Epithelial cell of proximal tubule (primary cell): Measurements from ENCODE around the gene SNX27. TPM values are rescaled to one million over a fixed set of nuclear protein-coding genes. Genes with fewer than 3 reads are reported as not detected.

Experiments
- DNase-seq: peaks from one replicate; pipeline ENCODE4 v3.0.0-alpha.2; 2011; ENCODE audit warnings: low read depth
- H3K4me3 ChIP-seq: 2 replicates; pipeline ENCODE4 v1.5.1; 2011; ENCODE audit warnings: low read depth, mild to moderate bottlenecking, low read length
- CTCF ChIP-seq: conservative IDR thresholded peaks from 2 replicates; pipeline ENCODE4 v1.5.1; 2012; ENCODE audit warnings: low read depth, mild to moderate bottlenecking, low read length
- total RNA-seq: library from RNA; depleted of rRNA; stranded (reverse); fragments of >200 nt; gene quantifications from 2 replicates; pipeline ENCODE4 v1.2.3, GENCODE V29; 2015

SNX27 gene
- total RNA-seq, 1 donor from 2014 or later: 13.2 TPM

GRCh38 chr1:151737479-151737878 is 125.6 kb downstream of the SNX27 start:
- TF ChIP-seq CTCF: no peak
- DNase-seq: no peak
- no peak overlapping the region for H3K4me3 ChIP-seq

GRCh38 chr1:151739590-151740355 is 127.9 kb downstream of the SNX27 start:
- no peak for DNase-seq
- no peak for TF ChIP-seq CTCF
- H3K4me3 ChIP-seq: no peak overlapping the region

DNA sequence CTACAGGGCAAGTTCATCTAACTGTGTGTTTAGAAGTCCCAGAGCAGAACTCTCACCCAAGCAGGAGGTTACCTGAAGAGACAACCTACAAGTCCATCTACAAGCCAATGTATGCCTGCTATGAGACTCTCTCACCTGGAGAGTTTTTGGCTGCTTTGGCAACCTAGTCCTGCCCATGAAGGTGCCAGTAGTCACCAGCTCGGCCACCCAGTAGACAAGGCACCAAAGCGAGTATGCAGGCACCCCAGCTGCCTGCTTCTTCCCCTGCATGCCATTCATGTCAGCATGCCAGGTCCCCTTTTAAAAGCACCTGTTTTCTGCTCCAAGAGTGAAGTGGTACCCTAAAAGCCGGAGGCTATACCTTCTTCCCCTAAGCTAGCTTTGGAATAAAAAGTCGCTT is 129.7 kb downstream of the SNX27 start:
- no peak for DNase-seq
- no peak for TF ChIP-seq CTCF
- H3K4me3 ChIP-seq: no peak overlapping the region

Other genes starting within 250 kb of the SNX27 start
- 2.7 and 5.9 TPM in 2 replicates for gene SELENBP1, start 239.3 kb upstream of the SNX27 start, total RNA-seq
- gene PSMB4, start 212.5 kb upstream of the SNX27 start, total RNA-seq: 348 and 446 TPM in 2 replicates
- gene POGZ, start 152.6 kb upstream of the SNX27 start, total RNA-seq: 18.2 and 29.3 TPM in 2 replicates
- 9.5 and 10.1 TPM in 2 replicates for gene CGN, start 100.7 kb upstream of the SNX27 start, total RNA-seq
- 33.5 and 39.2 TPM in 2 replicates for gene TUFT1, start 71.7 kb upstream of the SNX27 start, total RNA-seq
- not detected in 2 replicates for gene CELF3, start 104.8 kb downstream of the SNX27 start, total RNA-seq
- gene RIIAD1, start 109.5 kb downstream of the SNX27 start, total RNA-seq: not detected in 2 replicates
- 136 and 166 TPM in 2 replicates for gene MRPL9, start 151.4 kb downstream of the SNX27 start, total RNA-seq
- 7.4 and 9.5 TPM in 2 replicates for gene TDRKH, start 178.4 kb downstream of the SNX27 start, total RNA-seq
- gene LINGO4, start 193.4 kb downstream of the SNX27 start, total RNA-seq: not detected in 2 replicates
- gene RORC, start 219.8 kb downstream of the SNX27 start, total RNA-seq: not detected in 2 replicates
- 0.94 and 1.0 TPM in 2 replicates for gene C2CD4D, start 227.8 kb downstream of the SNX27 start, total RNA-seq
- gene THEM5, start 241.7 kb downstream of the SNX27 start, total RNA-seq: not detected in 2 replicates